Measurements from ENCODE around the gene RTKN2.
A peak's percentile ranks its signal among the peaks of the same experiment; 100 is the strongest.

The RTKN2 gene

DNA sequence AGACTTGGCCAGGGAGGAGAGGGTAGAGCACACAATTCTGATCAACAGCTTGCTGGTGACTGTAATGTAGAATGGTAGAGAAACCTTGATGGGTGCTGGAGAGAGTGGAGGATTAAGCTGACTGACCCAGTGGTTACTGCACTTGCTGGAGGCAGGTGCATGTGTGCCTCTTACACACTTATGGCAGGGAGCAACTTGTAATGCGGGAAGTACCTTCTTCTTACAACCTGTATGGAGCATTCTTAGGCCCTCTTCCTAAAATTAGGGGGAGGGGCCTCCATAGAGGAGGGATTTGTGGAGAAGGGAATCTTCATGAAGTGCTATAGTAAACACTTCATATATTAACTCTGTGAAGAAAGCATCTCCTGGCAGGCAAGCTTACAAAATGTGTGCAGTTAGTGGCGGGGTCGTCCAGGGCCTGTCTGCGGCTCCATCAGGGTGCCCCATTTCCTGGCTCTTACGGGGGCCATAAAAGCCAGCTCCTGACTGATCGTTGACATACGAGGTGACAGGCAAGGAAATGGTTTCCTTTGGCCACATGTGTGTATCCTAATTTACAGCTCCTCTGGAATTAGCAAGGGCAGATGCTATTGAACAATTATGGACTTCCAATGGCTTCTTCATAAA is 113.5 kb downstream of the RTKN2 start:
- no peak for TF ChIP-seq CTCF (IDR thresholded peaks at IDR 0.05; ENCODE audit: low read length, missing control alignments)

GRCh38 chr10:62154231-62154630 is 114.4 kb downstream of the RTKN2 start:
- no peak for DNase-seq (ENCODE audit: low read depth)
- no peak overlapping the region for H3K4me3 ChIP-seq (replicated peaks; ENCODE audit: low read depth, low read length)
- TF ChIP-seq CTCF (IDR thresholded peaks at IDR 0.05; ENCODE audit: low read length, missing control alignments): no peak

More for the DNA sequence above, 113.5 kb downstream of the RTKN2 start:
- no peak for DNase-seq (ENCODE audit: low read depth)
- H3K4me3 ChIP-seq (replicated peaks; ENCODE audit: low read depth, low read length): no peak overlapping the region

- no peak for TF ChIP-seq CTCF (IDR thresholded peaks at IDR 0.05; ENCODE audit: low read length, missing control alignments)
- no peak overlapping the region for H3K4me3 ChIP-seq (replicated peaks; ENCODE audit: low read depth, low read length)
- peak; percentile 86 for DNase-seq (ENCODE audit: low read depth)
Observed at GRCh38 chr10:62153191-62153590, 115.5 kb downstream of the RTKN2 start.

DNA sequence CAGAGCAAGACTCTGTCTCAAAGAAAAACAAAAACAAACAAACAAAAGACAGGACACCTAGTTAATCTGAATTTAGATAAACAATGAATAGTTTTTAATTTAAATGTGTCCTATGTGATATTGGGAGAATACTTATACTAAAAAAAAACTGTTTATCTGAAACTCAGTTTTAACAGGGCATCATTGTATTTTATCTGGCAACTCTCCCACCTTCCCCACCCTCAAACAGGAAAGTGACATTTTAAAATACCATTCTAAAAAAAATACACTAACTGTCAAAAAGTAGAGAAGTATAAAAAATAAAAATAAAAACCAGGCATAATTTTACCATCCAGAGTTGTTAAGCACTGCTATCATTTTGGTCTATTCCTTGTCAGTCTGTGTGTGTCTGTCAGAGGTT is 119.0 kb downstream of the RTKN2 start:
- TF ChIP-seq CTCF (IDR thresholded peaks at IDR 0.05; ENCODE audit: low read length, missing control alignments): no peak
- no peak overlapping the region for H3K4me3 ChIP-seq (replicated peaks; ENCODE audit: low read depth, low read length)
- no peak for DNase-seq (ENCODE audit: low read depth)

DNA sequence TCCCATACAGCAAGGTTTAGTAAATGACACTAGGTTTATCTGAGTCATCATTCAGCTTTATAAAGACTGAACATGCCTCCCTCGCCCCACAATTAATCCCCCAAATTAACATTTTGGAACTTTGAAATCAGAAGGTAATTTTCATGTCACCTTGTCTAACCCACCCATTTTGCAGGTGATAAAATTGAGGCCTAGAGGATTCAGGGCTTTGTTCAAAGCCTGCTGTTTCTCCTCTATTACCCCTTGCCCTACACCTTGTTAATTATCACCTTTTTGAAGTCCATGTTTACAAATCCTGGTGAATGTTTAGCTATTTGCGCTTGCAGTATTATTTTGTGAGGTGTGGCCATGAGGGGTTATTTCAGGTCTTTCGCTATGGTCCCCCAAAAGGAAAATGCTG is 120.5 kb downstream of the RTKN2 start:
- TF ChIP-seq CTCF (IDR thresholded peaks at IDR 0.05; ENCODE audit: low read length, missing control alignments): no peak
- DNase-seq (ENCODE audit: low read depth): no peak
- no peak overlapping the region for H3K4me3 ChIP-seq (replicated peaks; ENCODE audit: low read depth, low read length)

GRCh38 chr10:62147425-62147824 is 121.2 kb downstream of the RTKN2 start:
- no peak for TF ChIP-seq CTCF (IDR thresholded peaks at IDR 0.05; ENCODE audit: low read length, missing control alignments)
- DNase-seq (ENCODE audit: low read depth): no peak
- H3K4me3 ChIP-seq (replicated peaks; ENCODE audit: low read depth, low read length): no peak overlapping the region

- H3K4me3 ChIP-seq (replicated peaks; ENCODE audit: low read depth, low read length): no peak overlapping the region
- no peak for TF ChIP-seq CTCF (IDR thresholded peaks at IDR 0.05; ENCODE audit: low read length, missing control alignments)
- no peak for DNase-seq (ENCODE audit: low read depth)
Observed at GRCh38 chr10:62136931-62137330, 131.7 kb downstream of the RTKN2 start.
